Stomach (tissue), 4 donors: ENCODE measurements around the gene SNTG2.

Experiments used
- POLR2A ChIP-seq, 4 donors: fragments of 450-650 bp; IDR thresholded peaks; one replicate each; pipeline ENCODE4 v1.6.1; 2016; ENCODE audit warnings: antibody characterized with exemption in 4 of 4, control low read depth in 2 of 4, mild to moderate bottlenecking in 1 of 4, moderate library complexity in 1 of 4
- TF ChIP-seq, protein P1 (sequence below), 7 experiments: fragments of 450-650 bp in 4 of 7; fragments of 200-600 bp in 3 of 7; sonication (generic) in 3 of 7; IDR thresholded peaks; one replicate each; pipeline ENCODE4 v1.5.1; 2016 to 2019; ENCODE audit warnings: antibody characterized with exemption in 7 of 7, control low read depth in 2 of 7, mild to moderate bottlenecking in 1 of 7

- no peak for TF ChIP-seq POLR2A (IDR thresholded peaks at IDR 0.05)
- TF ChIP-seq, protein P1, sequence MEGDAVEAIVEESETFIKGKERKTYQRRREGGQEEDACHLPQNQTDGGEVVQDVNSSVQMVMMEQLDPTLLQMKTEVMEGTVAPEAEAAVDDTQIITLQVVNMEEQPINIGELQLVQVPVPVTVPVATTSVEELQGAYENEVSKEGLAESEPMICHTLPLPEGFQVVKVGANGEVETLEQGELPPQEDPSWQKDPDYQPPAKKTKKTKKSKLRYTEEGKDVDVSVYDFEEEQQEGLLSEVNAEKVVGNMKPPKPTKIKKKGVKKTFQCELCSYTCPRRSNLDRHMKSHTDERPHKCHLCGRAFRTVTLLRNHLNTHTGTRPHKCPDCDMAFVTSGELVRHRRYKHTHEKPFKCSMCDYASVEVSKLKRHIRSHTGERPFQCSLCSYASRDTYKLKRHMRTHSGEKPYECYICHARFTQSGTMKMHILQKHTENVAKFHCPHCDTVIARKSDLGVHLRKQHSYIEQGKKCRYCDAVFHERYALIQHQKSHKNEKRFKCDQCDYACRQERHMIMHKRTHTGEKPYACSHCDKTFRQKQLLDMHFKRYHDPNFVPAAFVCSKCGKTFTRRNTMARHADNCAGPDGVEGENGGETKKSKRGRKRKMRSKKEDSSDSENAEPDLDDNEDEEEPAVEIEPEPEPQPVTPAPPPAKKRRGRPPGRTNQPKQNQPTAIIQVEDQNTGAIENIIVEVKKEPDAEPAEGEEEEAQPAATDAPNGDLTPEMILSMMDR (IDR thresholded peaks at IDR 0.05): no peak
These were observed 45.4 kb upstream of the SNTG2 start for GRCh38 chr2:905091-905832.
